Hepatocyte (in vitro differentiated cells): ENCODE data around the gene PWWP2B.

Source experiments
- EZH2 ChIP-seq: fragments of 200-600 bp; sonication (generic); IDR thresholded peaks from 2 replicates; pipeline ENCODE4 v1.6.1; 2016; ENCODE audit warnings: antibody characterized with exemption, mild to moderate bottlenecking, borderline replicate concordance
- TF ChIP-seq, protein P1 (sequence below): fragments of 200-600 bp; sonication (generic); IDR thresholded peaks from 2 replicates; pipeline ENCODE4 v1.5.1; 2016; ENCODE audit warnings: antibody characterized with exemption, mild to moderate bottlenecking; ENCODE audit not compliant: poor library complexity

DNA sequence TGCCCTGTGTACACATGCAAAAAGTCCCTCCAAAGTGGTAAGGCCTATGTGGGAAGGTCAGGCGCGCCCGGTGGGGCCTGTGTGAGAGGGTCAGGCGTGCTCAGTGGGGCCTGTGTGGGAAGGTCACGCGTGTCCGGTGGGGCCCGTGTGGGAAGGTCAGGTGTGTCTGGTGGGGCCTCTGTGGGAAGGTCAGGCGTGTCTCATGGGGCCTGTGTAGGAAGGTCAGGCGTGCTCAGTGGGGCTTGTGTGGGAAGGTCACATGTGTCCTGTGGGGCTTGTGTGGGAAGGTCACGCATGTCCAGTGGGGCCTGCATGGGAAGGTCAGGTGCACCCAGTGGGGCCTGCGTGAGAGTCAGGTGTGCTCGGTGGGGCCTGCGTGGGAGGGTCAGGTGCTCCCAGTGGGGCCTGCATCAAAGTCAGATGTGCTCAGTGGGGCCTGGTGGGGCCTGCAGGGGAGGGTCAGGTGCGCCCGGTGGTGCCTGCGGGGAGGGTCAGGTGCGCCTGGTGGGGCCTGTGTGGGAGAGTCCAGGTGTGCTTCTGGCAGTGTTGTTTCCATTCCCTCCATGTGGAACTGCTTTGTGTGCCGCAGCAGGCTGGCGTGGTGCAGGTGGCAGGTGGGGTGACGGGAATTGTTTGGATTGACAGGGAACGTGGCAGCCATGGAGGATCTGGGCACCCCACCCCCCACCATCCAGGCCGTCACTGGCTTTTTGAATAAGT lies 49.6 kb upstream of the PWWP2B start:
- TF ChIP-seq, protein P1, sequence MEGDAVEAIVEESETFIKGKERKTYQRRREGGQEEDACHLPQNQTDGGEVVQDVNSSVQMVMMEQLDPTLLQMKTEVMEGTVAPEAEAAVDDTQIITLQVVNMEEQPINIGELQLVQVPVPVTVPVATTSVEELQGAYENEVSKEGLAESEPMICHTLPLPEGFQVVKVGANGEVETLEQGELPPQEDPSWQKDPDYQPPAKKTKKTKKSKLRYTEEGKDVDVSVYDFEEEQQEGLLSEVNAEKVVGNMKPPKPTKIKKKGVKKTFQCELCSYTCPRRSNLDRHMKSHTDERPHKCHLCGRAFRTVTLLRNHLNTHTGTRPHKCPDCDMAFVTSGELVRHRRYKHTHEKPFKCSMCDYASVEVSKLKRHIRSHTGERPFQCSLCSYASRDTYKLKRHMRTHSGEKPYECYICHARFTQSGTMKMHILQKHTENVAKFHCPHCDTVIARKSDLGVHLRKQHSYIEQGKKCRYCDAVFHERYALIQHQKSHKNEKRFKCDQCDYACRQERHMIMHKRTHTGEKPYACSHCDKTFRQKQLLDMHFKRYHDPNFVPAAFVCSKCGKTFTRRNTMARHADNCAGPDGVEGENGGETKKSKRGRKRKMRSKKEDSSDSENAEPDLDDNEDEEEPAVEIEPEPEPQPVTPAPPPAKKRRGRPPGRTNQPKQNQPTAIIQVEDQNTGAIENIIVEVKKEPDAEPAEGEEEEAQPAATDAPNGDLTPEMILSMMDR = no peak
- TF ChIP-seq EZH2 = no peak
